DOHH2 (cell line): Measurements from ENCODE around the gene THEM4.

ENCODE experiments used
- CTCF ChIP-seq: fragments of 200-600 bp; sonication (generic); IDR thresholded peaks from one replicate; pipeline ENCODE4 v1.5.1; 2014; ENCODE audit warnings: antibody characterized with exemption, mild to moderate bottlenecking, low read depth, low read length; ENCODE audit not compliant: poor library complexity, severe bottlenecking
- EZH2phosphoT487 ChIP-seq: fragments of 200-600 bp; sonication (generic); IDR thresholded peaks from 2 replicates; pipeline ENCODE4 v1.6.1; 2017; ENCODE audit warnings: borderline replicate concordance, mild to moderate bottlenecking, antibody characterized with exemption, low read length, moderate library complexity, mixed read lengths

- TF ChIP-seq CTCF, result no peak
- TF ChIP-seq EZH2phosphoT487, result no peak
Measured at GRCh38 chr1:151864411-151864810, 44.9 kb downstream of the THEM4 start.
